ENCODE results near the gene STXBP3. TPM values are rescaled to one million over a fixed set of nuclear protein-coding genes. Genes with fewer than 3 reads are reported as not detected.
"Not testable (repeated sequence)": the region's sequence is repeated elsewhere in the genome, so short reads cannot be mapped to it uniquely, and the experiment has no call there.

Gene STXBP3
- total and polyA plus RNA-seq, 4 donors: 10.9 to 33.0 (median 23.2) TPM

- TF ChIP-seq SP1 (IDR thresholded peaks at IDR 0.05): no peak
- TF ChIP-seq FOXA2 (IDR thresholded peaks at IDR 0.05): no peak
- no peak for TF ChIP-seq RXRA (IDR thresholded peaks at IDR 0.05)
- TF ChIP-seq HNF4G (IDR thresholded peaks at IDR 0.05): no peak
- TF ChIP-seq MAX (IDR thresholded peaks at IDR 0.05): no peak
- TF ChIP-seq CTCF (IDR thresholded peaks at IDR 0.05; ENCODE audit: low read depth, low read length, missing input control): no peak
- TF ChIP-seq GABPA (IDR thresholded peaks at IDR 0.05 in 1 of 2, conservative IDR thresholded peaks at IDR 0.05 in 1 of 2): no peak
- TF ChIP-seq JUND (IDR thresholded peaks at IDR 0.05): no peak
- TF ChIP-seq TAF1 (conservative IDR thresholded peaks at IDR 0.05): no peak
- TF ChIP-seq NR2F2 (IDR thresholded peaks at IDR 0.05): no peak
- TF ChIP-seq EGR1 (IDR thresholded peaks at IDR 0.05; ENCODE audit: low read depth in 2 of 2): no peak
- TF ChIP-seq ZBTB33 (IDR thresholded peaks at IDR 0.05): no peak
- TF ChIP-seq FOXA1 (IDR thresholded peaks at IDR 0.05): no peak
- TF ChIP-seq RAD21 (IDR thresholded peaks at IDR 0.05): no peak
- no peak for TF ChIP-seq REST (IDR thresholded peaks at IDR 0.05)
- TF ChIP-seq HNF4A (conservative IDR thresholded peaks at IDR 0.05): no peak
- Histone ChIP-seq H3K27me3 (ENCODE audit: control insufficient read depth in 4 of 4, insufficient read depth in 4 of 4, low read length in 3 of 4) (no peaks in the 10 kb centered on the region), H3K27ac (ENCODE audit: low read depth in 1 of 2, low read length in 2 of 2) (no peak overlapping the region), H3K9me3 (ENCODE audit: control insufficient read depth in 4 of 4, low read length in 3 of 4) (peaks cover 2 to 9% (median 7%) of the 10 kb centered on the region in 4 donors), H3K4me3 (ENCODE audit: low read depth in 1 of 3, low read length in 3 of 3) (no peak overlapping the region), H3K4me1 (ENCODE audit: control insufficient read depth in 4 of 4, insufficient read depth in 4 of 4, low read length in 3 of 4) (no peaks in the 10 kb centered on the region), H3K9ac (ENCODE audit: low read depth in 1 of 2, low read length in 2 of 2) (no peak overlapping the region), H3K36me3 (ENCODE audit: control insufficient read depth in 4 of 4, insufficient read depth in 3 of 4, low read depth in 1 of 4, low read length in 3 of 4) (peaks cover 5 to 46% (median 43%) of the 10 kb centered on the region in 4 donors)
- WGBS: 90% methylated on average over 3 of the region's 3 CpGs
- DNase-seq (ENCODE audit: low spot score): no peak
Observed at GRCh38 chr1:108780937-108781574, 34.6 kb downstream of the STXBP3 start.

- H3K4me1 ChIP-seq (ENCODE audit: control insufficient read depth in 4 of 4, insufficient read depth in 4 of 4, low read length in 3 of 4); H3K9me3 ChIP-seq (ENCODE audit: control insufficient read depth in 4 of 4, low read length in 3 of 4); H3K27me3 ChIP-seq (ENCODE audit: control insufficient read depth in 4 of 4, insufficient read depth in 4 of 4, low read length in 3 of 4); H3K27ac ChIP-seq (ENCODE audit: low read depth in 1 of 2, low read length in 2 of 2); H3K4me3 ChIP-seq (ENCODE audit: low read depth in 1 of 3, low read length in 3 of 3); DNase-seq (ENCODE audit: low spot score); H3K9ac ChIP-seq (ENCODE audit: low read depth in 1 of 2, low read length in 2 of 2): not testable (repeated sequence)
- peaks cover 5 to 46% (median 44%) of the 10 kb centered on the region in 4 donors for H3K36me3 ChIP-seq (ENCODE audit: control insufficient read depth in 4 of 4, insufficient read depth in 3 of 4, low read depth in 1 of 4, low read length in 3 of 4)
- WGBS: 98% methylated on average over 1 of the region's 1 CpG
Observed at GRCh38 chr1:108781575-108781944, 35.1 kb downstream of the STXBP3 start.

All from liver (tissue), 9 donors.